Cardiac fibroblast (primary cell): ENCODE measurements around the gene PECR.

Experiments
- DNase-seq, 2 donors: peaks; one replicate each; pipeline versions ENCODE4 v3.0.0 to v3.0.0-alpha.2; 2010; ENCODE audit warnings: low read depth in 2 of 2
- H3K4me3 ChIP-seq, 2 donors: replicated peaks in 1 of 2; 1 replicate in 1 of 2; 2 replicates in 1 of 2; pipeline ENCODE4 v1.5.1; 2011; ENCODE audit warnings: low read depth in 2 of 2, low read length in 2 of 2, mild to moderate bottlenecking in 2 of 2, moderate library complexity in 1 of 2
- TF ChIP-seq, protein P1 (sequence below): IDR thresholded peaks from one replicate; pipeline ENCODE4 v1.5.1; 2011; ENCODE audit warnings: low read depth, mild to moderate bottlenecking, low read length, inconsistent platforms

The PECR gene

DNA sequence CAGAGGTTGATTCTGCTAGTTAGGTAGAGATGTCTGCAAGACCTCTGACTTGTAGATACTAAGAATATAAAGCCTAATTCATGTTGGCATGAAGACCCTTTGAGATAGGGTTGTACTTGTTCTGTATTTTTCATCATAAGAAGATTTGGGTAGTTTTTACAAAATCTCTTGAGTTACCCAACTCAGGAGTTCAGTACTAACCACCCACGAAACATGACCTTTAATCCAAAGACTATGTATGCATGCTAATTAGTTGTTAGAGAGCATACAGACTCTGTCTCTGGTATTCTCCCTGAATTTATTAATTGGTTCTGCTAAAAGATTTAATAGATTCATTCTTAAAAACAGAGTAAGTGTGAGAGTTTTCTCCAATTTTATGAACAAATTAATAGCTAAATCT, 16.9 kb downstream of the PECR start:
- TF ChIP-seq, protein P1, sequence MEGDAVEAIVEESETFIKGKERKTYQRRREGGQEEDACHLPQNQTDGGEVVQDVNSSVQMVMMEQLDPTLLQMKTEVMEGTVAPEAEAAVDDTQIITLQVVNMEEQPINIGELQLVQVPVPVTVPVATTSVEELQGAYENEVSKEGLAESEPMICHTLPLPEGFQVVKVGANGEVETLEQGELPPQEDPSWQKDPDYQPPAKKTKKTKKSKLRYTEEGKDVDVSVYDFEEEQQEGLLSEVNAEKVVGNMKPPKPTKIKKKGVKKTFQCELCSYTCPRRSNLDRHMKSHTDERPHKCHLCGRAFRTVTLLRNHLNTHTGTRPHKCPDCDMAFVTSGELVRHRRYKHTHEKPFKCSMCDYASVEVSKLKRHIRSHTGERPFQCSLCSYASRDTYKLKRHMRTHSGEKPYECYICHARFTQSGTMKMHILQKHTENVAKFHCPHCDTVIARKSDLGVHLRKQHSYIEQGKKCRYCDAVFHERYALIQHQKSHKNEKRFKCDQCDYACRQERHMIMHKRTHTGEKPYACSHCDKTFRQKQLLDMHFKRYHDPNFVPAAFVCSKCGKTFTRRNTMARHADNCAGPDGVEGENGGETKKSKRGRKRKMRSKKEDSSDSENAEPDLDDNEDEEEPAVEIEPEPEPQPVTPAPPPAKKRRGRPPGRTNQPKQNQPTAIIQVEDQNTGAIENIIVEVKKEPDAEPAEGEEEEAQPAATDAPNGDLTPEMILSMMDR: no peak
- H3K4me3 ChIP-seq: no peak overlapping the region
- DNase-seq: no peak

DNA sequence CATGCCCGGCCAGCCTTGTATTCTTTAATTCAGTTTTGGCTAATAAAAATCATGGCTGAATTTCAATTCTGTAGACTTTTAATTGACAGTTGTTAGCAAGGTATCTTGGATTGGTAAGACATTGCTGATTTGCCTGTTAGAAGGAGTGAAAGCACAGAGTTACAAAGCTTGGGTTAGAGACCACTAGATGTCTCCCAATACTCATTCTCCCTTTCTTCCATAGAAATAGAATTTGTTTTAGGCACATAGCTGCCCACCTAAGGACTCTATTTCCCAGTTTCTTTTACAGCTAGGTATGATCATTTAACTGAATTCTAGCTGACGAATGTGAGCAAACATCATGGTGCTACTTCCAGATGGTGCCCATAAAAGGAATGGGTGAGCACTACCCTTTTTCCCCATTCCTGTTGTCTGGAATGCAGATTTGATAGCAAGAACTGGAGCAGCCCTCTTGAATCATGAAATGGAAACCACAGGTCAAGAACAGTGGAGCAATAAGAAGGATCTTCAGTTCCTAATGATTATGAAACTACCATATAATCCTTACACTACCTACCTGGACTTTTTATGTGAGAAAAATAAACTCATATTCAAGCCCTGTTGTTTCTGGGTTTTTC, 17.5 kb downstream of the PECR start:
- peak in 1 of 2 donors; percentile 9 for DNase-seq
- H3K4me3 ChIP-seq: no peak overlapping the region
- TF ChIP-seq, protein P1: no peak

DNA sequence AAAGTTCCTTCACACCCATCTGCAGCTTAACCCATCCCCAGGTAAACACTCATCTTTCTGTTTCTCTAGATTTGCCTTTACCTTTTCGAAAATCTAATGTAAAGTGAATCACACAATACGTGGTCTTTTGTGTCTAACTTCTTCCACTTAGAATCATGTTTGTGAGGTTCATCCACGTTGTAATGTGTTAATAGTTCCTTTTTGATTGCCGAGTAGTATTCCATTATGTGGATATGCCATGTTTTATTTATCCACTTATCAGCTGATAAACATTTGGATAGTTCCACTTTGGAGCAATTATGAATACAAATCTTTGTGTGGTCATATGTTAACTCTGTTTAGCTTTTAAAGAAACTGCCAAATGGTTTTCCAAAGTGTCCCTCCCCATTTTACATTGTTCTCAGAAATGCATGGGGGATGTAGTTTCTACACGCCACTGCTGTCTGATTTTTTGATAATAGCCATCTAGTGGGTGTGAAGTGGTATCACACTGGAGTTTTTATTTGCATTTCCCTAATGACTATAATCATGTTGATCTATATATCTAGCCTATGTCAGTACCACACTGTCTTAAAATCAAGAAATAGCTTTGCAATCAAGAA, 22.3 kb downstream of the PECR start:
- TF ChIP-seq, protein P1: peak; percentile 25
- H3K4me3 ChIP-seq: no peak overlapping the region
- DNase-seq: no peak

DNA sequence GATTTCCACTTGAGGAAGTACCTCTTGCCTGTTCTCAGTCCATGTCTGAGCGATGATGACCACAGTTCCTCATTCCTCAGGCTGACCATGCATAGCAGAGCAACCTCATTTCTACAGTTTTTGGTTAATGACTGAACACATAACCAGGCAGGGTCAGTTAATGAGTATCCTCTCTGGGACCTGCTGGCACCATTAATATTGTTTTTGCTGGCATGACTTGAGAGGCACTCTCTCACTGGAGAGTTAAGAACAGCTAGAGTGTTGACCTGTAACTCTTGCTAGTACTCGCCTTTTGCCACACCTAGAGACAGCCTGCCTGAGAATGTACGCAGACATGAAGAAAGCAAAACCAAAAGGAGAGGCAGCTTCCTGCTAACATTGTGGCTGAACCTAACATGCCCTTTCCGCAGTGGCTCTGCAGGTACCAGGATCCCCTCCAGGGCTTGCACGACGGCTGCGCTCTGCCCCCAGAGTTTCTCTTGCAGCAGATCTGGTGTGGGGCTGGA, 23.9 kb downstream of the PECR start:
- TF ChIP-seq, protein P1: no peak
- no peak overlapping the region for H3K4me3 ChIP-seq
- DNase-seq: peak; percentile 13 to 67

DNA sequence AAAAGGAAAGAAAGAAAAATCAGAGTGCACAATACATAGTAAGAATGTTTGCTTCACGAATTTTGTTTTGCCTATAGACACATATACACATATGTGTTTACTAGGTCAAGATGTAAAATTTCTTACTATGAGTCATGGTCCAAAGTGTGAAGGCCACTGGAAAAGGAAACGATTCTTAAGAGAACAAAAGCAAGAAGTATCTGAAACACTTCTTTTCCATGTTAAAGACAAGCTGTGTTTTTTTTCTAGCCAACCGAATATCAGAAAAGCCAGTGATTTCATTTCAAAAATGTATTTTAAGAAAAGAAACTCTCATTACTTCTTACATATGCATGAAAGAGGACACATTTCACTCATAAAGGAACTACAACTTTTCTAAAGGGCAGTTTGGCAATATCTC, 24.9 kb downstream of the PECR start:
- H3K4me3 ChIP-seq: no peak overlapping the region
- DNase-seq: no peak
- TF ChIP-seq, protein P1: no peak

DNA sequence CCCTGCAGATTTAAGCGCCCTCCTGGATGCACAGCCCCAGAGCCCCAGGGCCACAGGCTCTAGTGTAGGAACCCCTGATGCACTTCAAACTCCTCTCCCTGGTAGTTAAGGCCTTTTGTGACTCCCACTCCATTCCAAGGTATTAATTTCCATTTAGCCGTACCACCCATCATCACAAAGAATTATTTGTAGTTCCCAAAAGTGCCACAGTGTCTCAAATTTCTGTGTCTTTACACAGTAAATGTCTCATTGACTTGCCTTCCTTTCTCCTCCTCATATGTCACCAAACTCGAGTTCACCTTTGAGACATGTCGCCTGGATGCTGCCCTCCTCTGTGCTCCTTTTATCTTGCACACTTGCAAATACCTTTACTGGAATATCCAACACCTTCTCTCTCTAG, 25.9 kb downstream of the PECR start:
- TF ChIP-seq, protein P1: no peak
- DNase-seq: no peak
- no peak overlapping the region for H3K4me3 ChIP-seq
